OCI-LY1 (cell line): ENCODE data around the gene RABGAP1L.

Experiments used
- EZH2 ChIP-seq: fragments of 200-600 bp; sonication (generic), shearing (Covaris generic); IDR thresholded peaks from 2 replicates; pipeline ENCODE4 v1.8.0; 2017; ENCODE audit warnings: borderline replicate concordance, mixed run types, mild to moderate bottlenecking, antibody characterized with exemption, low read length, moderate library complexity, mixed read lengths
- TF ChIP-seq, protein P1 (sequence below): fragments of 200-600 bp; sonication (generic), shearing (Covaris generic); IDR thresholded peaks from 2 replicates; pipeline ENCODE4 v1.5.1; 2017; ENCODE audit warnings: mild to moderate bottlenecking, antibody characterized with exemption, low read length, moderate library complexity, mixed read lengths

DNA sequence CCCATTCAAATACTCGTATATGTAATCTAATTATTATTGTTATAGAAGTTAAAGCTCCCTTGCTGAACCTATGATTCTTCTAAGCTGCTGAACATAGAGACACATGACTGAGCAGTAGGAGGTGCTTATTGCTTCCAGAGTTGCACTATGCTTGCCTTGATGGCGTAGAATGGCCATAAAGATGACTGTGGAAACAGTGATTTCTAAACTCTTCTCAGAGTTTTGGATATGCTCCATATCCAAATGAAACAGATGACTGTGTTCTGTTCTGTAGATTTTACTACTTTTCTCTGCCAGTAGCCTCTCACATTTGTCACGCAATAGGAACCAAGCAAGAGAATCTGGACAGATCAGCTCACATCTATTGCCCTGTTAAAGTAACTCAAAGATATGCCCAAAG, 752.3 kb downstream of the RABGAP1L start:
- TF ChIP-seq, protein P1, sequence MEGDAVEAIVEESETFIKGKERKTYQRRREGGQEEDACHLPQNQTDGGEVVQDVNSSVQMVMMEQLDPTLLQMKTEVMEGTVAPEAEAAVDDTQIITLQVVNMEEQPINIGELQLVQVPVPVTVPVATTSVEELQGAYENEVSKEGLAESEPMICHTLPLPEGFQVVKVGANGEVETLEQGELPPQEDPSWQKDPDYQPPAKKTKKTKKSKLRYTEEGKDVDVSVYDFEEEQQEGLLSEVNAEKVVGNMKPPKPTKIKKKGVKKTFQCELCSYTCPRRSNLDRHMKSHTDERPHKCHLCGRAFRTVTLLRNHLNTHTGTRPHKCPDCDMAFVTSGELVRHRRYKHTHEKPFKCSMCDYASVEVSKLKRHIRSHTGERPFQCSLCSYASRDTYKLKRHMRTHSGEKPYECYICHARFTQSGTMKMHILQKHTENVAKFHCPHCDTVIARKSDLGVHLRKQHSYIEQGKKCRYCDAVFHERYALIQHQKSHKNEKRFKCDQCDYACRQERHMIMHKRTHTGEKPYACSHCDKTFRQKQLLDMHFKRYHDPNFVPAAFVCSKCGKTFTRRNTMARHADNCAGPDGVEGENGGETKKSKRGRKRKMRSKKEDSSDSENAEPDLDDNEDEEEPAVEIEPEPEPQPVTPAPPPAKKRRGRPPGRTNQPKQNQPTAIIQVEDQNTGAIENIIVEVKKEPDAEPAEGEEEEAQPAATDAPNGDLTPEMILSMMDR = no peak
- no peak for TF ChIP-seq EZH2
